CD4-positive, alpha-beta T cell treated with Interleukin-21 for 1 hour (primary cell): Measurements from ENCODE around the gene ZNF496.
"Not testable (repeated sequence)": the region's sequence is repeated elsewhere in the genome, so short reads cannot be mapped to it uniquely, and the experiment has no call there.

Source experiments
- DNase-seq: peaks from one replicate; pipeline ENCODE4 v3.0.0-alpha.2; 2020

Gene ZNF496

DNA sequence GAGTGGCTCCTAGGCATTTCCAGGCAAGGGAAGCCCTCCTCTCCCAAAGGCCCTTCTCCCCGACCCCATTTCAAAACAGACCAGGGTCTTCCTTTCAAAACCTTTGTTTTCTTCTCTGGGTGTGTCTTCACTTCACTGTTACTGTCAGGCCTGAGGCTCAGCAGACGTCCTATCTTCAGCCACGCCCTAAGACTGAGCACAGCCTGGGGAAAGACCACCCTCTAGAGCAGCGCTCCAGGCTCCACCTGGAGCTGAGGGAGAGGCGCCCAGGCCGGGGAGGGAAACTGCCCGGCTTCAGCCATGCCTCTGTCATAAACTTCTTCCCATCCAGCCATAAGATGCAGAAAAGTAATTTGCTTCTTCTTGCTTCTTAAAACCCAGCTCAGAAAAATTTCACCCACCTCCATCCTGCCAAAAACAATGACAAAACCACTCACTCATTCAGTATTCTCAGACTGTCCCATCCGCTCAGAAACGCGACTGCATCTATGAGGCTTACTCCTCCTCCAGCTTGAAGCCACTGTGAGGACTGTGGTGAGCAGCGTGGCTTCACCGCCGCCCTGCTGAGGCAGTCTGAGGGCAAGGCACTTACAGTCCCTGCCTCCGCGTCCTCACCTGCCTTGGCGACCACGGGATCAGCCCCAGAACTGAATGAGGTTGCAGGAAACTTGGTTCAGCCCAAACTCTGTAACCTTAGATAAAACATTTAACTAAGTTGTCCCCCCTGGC is 39.7 kb downstream of the ZNF496 start:
- no peak for DNase-seq

GRCh38 chr1:247291161-247291560 is 40.5 kb downstream of the ZNF496 start:
- no peak for DNase-seq

DNA sequence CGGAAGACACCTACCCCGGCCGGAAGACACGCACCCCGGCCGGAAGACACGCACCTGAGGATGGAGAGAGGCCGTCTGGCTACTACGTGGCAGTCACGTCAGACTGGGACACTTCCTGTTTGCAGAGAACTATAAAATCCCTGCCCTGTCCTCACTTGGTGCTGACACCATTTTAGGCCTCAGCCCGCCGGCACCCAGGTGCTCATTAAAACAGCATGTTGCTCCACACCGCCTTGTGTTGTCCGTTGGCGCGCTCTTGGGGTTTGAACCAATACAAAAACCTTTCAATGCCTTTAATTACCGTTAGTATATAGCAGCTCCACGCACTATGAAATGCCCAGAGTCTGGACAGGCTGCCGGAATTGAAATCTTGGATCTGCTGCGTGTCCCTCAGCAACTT is 41.1 kb downstream of the ZNF496 start:
- no peak for DNase-seq

GRCh38 chr1:247289274-247289892 is 42.3 kb downstream of the ZNF496 start:
- DNase-seq, result not testable (repeated sequence)

DNA sequence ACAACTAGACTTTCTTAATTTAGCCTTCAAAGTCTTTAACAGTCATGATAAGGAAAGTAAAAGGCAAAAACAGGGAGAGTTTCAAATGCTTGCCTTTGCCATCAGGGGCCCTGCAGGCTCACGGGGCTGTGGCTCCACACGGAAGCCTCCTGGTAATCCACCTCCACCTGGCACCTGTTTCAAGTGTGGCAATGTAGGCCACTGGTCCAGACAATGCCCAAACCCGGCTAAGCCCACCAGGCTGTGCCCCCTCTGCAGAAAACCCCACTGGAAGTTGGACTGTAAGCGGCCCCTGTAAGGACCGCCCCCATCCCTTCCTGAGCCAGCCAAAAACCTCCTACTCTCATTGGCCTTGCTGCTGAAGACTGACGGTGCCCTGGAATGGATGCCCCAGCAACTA is 43.3 kb downstream of the ZNF496 start:
- DNase-seq, result no peak

GRCh38 chr1:247287460-247287859 is 44.2 kb downstream of the ZNF496 start:
- no peak for DNase-seq

- DNase-seq, result no peak
These were observed 45.5 kb downstream of the ZNF496 start for GRCh38 chr1:247286134-247286670.

DNA sequence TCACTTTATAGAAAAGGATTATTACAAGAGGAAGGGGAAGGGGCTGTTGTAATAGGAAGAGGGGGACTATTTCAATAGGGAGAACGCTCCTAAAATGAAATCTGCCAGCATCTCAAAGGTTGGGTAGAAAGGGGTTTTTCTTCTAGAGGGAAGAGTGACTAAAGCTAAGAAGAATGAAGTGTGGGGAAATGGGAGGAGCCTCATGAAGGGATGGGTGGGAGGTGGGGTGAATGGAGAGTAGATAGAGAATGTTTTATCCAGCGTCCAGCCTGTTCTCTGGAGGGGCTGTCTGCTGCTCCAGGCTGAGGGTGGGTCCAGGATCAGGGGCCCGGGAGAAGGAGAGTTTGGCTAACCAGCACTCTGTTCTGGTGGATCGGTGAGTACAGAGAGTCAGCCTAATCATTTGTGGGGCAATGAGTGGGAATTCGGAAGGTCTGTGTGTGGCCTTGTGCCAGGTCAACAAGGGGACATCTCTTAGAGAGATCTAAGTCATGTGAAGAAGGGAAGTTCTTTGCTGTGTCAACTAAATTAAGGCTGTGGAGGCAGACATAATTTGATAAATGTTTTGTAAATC is 50.6 kb downstream of the ZNF496 start:
- no peak for DNase-seq

- no peak for DNase-seq
These were observed 54.5 kb downstream of the ZNF496 start for GRCh38 chr1:247277191-247277590.

- no peak for DNase-seq
These were observed 56.9 kb downstream of the ZNF496 start for GRCh38 chr1:247274605-247275256.

GRCh38 chr1:247273013-247273412 is 58.7 kb downstream of the ZNF496 start:
- DNase-seq, result no peak

- no peak for DNase-seq
These were observed 61.7 kb downstream of the ZNF496 start for GRCh38 chr1:247270003-247270402.

DNA sequence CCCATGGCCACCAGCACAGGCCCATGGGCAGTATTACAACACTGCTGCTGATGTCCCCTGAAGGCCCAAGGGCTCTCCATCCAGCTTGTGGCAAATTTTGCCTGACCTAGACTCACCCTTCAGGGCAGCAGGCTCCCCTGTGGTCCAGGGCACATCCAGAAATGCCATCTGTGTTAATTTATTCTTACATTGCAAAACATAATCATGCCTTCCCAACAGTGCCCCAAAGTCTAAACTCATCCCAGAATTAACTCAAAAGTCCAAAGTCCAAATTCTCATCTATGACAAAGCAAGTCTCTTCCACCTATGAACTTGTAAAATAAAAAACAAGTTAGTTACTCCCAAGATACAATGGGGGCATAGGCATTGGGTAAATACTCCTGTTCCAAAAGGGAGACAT is 62.5 kb downstream of the ZNF496 start:
- no peak for DNase-seq

GRCh38 chr1:247268390-247269045 is 63.1 kb downstream of the ZNF496 start:
- no peak for DNase-seq

GRCh38 chr1:247266053-247266452 is 65.6 kb downstream of the ZNF496 start:
- DNase-seq, result no peak

GRCh38 chr1:247255772-247256171 is 75.9 kb downstream of the ZNF496 start, which contains the start of gene VN1R5:
Gene VN1R5, plus strand, starts transcription at chr1:247256072.
- not testable (repeated sequence) for DNase-seq

- no peak for DNase-seq
These were observed 84.1 kb downstream of the ZNF496 start for GRCh38 chr1:247247568-247247967.
